SW480 (cell line): Measurements from ENCODE around the gene MTA1.

ENCODE experiments used
- DNase-seq: peaks from one replicate; pipeline ENCODE4 v3.0.0-alpha.2; 2016; ENCODE audit warnings: low spot score

MTA1 gene

GRCh38 chr14:105424861-105425260 is 5.2 kb downstream of the MTA1 start:
- no peak for DNase-seq

DNA sequence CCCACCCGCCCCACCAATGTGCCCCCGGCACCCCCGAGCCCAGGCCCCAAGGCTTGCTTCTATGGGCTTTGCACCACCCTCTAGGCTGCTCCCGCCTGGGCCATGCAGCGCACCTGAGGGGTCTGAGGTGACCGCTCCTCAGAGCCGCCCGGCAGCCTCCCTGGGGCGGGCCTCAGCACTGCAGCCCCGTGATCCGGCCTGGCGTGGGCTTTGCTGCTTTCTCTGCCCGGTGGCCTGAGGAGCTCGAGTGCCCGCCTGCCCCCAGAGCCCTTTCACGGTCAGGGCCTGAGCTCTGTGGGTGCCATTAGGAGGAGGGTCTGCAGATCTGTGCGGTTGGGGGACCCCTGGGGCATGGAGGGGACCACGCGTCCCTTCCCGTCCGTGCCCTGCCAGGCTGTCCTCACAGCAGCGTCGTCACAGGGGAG is 6.2 kb downstream of the MTA1 start:
- no peak for DNase-seq

DNA sequence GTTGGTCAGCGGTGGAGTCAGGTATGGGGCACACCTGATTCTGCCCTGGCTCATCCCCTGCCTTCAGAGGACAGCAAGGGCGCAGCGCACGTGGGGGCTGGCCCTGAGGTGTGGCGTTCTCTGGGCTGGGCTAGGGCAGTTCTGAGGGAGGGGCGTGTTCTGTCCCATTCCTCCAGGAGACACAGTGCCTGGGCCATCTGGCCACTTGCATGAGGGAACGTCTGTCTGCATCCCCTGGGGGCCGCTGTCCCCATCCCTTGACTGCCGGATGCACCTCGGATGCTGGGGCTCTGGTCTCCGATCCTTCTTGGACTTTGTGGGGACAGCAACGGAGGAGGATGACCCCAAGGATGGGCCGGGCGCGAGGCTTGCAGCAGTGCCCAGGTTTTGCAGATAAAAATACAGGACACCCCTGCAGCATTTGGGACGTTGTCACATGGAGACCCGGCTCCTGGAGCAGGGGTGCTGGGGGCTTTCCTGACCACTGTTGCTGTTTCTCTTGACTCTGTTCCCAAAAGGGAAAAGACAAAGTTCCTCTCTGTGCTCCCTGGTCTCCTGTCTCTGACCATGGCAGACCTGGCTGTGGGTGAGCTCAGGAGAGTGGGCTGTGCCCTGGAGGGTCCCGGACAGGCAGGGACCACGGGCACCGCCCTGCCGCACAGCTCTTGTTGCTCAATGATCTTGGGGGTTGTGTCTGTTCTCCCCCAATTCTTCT is 6.9 kb downstream of the MTA1 start:
- no peak for DNase-seq

DNA sequence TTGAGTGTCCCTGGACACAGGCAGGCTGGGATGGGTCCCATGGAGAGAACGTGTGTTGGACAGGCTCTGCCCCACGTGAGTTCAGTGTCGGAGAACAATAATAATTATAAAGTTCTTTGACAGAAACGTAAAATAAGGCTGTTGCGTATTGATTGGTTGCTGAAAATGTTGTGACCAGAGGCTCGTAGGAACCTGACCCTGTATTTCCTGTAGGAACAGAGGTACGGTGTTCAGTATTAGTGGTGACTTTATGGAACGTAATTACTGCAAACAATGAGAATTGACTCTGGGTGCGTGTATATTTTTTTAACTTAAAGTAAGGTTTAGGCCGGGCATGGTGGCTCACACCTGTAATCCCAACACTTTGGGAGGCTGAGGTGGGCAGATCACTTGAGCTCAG is 7.8 kb downstream of the MTA1 start:
- no peak for DNase-seq

GRCh38 chr14:105427936-105428485 is 8.4 kb downstream of the MTA1 start:
- DNase-seq, result no peak

DNA sequence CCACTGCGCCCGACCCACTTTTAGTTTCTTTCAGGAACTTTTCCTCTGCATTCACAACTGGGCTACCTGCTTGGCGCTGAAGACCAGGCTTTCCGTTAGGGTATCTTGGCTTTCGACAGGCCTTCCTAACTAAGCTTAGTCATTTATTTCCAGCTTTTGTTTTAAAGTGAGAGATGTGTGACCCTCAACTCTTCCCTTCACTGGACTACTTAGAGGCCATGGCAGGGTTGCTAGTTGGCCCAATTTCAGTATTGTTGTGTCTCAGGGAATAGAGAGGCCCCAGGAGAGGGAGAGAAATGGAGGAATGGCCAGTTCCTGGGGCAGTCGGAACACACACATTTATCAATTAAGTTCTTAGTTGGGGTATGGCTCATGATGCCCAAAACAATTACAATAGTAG is 10.4 kb downstream of the MTA1 start:
- DNase-seq, result no peak

- peak; percentile 44 for DNase-seq
Observed at GRCh38 chr14:105430565-105430964, 10.9 kb downstream of the MTA1 start.

- DNase-seq, result no peak
Observed at GRCh38 chr14:105431256-105431655, 11.6 kb downstream of the MTA1 start.

DNA sequence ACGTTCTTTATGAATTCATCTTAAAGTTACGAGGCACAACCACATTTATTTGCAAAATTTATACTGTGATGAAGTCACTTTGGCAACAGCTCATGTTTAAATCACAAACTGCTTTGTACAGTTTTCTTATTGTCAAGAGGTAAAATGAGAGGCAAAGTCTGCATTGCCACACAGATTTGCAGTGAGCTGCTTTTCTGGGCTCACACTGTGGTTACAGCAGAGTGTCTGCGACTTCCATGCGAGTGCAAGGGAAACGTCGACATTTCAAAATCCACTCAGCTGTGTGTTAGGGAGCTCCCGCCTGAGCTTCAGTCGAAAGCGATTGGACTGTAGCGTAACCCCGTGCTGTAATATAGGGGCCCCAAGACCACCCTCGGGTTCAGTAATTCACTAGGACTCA is 13.0 kb downstream of the MTA1 start:
- no peak for DNase-seq

- no peak for DNase-seq
Observed at GRCh38 chr14:105433161-105433605, 13.6 kb downstream of the MTA1 start.

DNA sequence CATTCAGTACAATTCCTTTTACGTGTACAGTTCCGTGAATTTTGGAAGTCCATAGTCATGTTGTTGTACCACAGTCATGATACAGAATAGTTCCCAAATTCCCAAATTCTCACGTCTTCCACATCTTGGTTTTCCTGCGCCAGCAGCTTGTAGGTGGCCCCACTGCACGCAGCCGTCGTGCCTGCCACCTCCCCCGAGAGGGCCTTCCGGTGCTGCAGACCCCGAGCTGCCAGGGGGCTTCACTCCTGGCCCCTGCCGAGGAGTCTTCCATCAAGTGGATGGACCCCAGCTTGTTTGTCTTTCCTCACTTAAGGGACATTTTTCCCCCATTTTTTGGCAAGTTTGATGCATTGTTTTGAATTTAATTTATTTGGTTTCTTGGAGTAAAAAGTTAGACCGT is 16.8 kb downstream of the MTA1 start:
- DNase-seq, result no peak

GRCh38 chr14:105436891-105437722 is 17.5 kb downstream of the MTA1 start:
- peak; percentile 75 for DNase-seq

- DNase-seq, result no peak
Observed at GRCh38 chr14:105437723-105438500, 18.3 kb downstream of the MTA1 start.

DNA sequence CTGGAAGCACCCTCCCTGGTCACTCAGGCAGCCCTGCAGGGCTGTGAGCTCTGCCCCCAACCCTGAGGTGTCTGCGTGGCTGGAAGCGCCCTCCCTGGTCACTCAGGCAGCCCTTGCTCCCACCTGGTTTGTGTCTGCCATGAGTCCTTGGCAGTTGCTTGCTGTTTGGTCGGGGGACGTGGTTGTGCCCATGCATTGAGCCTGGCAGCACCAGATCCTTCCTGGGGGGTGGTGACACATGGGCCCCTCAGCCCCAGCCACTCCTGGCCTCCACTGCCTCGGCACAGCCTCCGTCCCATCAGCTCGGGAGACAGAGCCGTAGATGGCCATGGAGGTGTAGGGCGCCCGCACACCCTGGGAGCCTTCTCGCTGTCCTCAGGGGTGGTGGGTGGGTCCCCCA is 19.6 kb downstream of the MTA1 start:
- DNase-seq, result no peak

DNA sequence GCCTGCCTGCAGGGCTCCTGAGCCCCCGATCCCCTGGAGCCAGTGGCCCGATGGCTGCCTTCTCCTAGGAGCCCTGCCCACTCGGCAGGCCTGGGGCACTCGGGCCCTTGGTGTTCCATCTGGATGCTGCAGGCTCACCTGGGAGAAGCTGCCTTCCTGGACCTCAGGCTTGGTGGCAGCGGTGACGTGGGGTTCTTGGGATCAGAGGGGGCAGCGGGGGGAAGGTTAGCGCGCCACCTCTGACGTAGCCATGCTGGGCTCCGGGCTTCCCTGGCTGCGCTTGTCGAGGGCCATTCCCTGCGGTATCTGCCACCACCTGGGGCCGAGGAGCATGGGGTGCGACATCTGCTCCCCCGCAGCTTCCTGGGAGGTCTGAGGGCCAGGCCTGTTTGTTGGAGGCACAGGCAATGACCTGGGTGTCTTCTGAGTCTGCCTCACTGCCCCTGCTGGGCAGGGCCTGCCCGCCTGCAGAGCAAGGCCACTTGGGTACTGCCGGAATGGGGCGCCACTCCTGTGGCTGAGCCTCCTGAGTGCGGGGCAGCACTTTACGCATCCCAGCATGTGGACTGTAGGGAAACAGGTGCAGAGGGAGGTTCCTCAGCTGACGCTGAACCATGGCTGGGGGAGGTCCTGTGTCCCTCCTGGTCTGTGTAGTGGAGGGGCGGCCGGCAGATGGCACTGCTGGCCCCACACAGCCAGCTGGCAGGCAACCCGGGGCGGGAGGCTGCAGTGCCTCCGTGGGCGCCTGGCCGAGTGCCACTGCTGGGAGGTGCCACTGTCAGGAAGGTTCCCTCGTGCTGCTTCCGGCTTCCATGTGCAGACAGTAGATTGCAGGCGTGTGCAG is 20.3 kb downstream of the MTA1 start:
- DNase-seq, result no peak

GRCh38 chr14:105440554-105440900 is 20.9 kb downstream of the MTA1 start:
- DNase-seq, result no peak

GRCh38 chr14:105440992-105441391 is 21.4 kb downstream of the MTA1 start:
- DNase-seq, result no peak

- DNase-seq, result no peak
Observed at GRCh38 chr14:105442125-105442524, 22.5 kb downstream of the MTA1 start.

GRCh38 chr14:105442834-105443233 is 23.2 kb downstream of the MTA1 start:
- no peak for DNase-seq

DNA sequence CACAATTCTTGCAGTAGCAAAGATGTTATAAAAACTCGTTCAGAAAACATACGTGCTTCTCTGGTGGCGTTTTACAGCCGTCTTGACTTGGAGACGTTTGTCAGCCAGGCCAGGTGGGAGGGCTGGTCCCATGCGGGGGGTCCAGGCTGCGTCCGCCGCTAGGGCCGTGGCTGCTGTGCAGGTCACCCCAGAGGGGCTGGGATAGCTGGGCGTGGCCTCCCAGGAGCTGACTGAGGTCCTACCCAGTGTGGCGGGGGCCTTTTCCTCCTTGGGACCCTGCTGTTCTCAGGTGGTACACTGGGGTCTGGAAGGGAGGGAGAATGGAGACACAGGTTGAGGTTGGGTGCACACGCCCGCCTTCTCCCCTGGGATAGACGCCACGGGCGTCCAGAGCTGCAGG is 25.2 kb downstream of the MTA1 start:
- no peak for DNase-seq

GRCh38 chr14:105445290-105445689 is 25.7 kb downstream of the MTA1 start:
- DNase-seq, result no peak
